Suprapubic skin (tissue), 4 donors: ENCODE measurements around the gene PCDH15.

ENCODE experiments used
- CTCF ChIP-seq, 2 donors: fragments of 200-600 bp in 1 of 2; fragments of 450-650 bp in 1 of 2; sonication (generic) in 1 of 2; IDR thresholded peaks; one replicate each; pipeline ENCODE4 v1.5.1; 2016 to 2019; ENCODE audit warnings: antibody characterized with exemption in 2 of 2, mild to moderate bottlenecking in 1 of 2, moderate library complexity in 1 of 2
- EP300 ChIP-seq: sonication (generic); formaldehyde crosslinking; IDR thresholded peaks from one replicate; pipeline ENCODE4 v1.6.1; 2017; ENCODE audit warnings: antibody characterized with exemption
- POLR2A ChIP-seq, 2 donors: fragments of 450-650 bp; IDR thresholded peaks; one replicate each; pipeline ENCODE4 v1.6.1; 2017; ENCODE audit warnings: antibody characterized with exemption in 2 of 2, mild to moderate bottlenecking in 2 of 2, moderate library complexity in 2 of 2
- POLR2AphosphoS5 ChIP-seq, 3 donors: sonication (generic); formaldehyde crosslinking; IDR thresholded peaks; one replicate each; pipeline ENCODE4 v1.6.1; 2017; ENCODE audit warnings: antibody characterized with exemption in 3 of 3

GRCh38 chr10:54259104-54259503, 541.9 kb downstream of the PCDH15 start:
- TF ChIP-seq CTCF (IDR thresholded peaks at IDR 0.05) (no peak), POLR2A (IDR thresholded peaks at IDR 0.05) (no peak), EP300 (no peak), POLR2AphosphoS5 (IDR thresholded peaks at IDR 0.05) (no peak)
